ENCODE data around the gene MFSD6. TPM values are rescaled to one million over a fixed set of nuclear protein-coding genes. Genes with fewer than 3 reads are reported as not detected.

Gene MFSD6
- total and polyA plus RNA-seq, 2 of the 8 experiments (the other 6 are each of a cell fraction or from before 2014, with no cell fraction given) = 1.8 to 5.1 TPM

GRCh38 chr2:190534310-190535120, 126.4 kb downstream of the MFSD6 start, which contains the start of gene NEMP2 (continued):
- TF ChIP-seq SAP30 (IDR thresholded peaks at IDR 0.05; ENCODE audit: insufficient read depth, insufficient replicate concordance, low read length) (no peak), EGR1 (IDR thresholded peaks at IDR 0.05; ENCODE audit: borderline replicate concordance, low read depth, low read length) (0 out of 2 replicates have a peak, but pooled peaks have one; percentile 42), TBP (IDR thresholded peaks at IDR 0.05; ENCODE audit: low read depth, low read length) (peak; percentile 63; the same call in 1 of the 2 replicates), BACH1 (IDR thresholded peaks at IDR 0.05; ENCODE audit: low read length) (no peak), POU5F1 (IDR thresholded peaks at IDR 0.05; ENCODE audit: low read depth, low read length) (no peak), HDAC2 (IDR thresholded peaks at IDR 0.05; ENCODE audit: borderline replicate concordance in 1 of 2, low read depth in 2 of 2, low read length in 2 of 2) (0 out of 4 replicates have a peak, but pooled peaks of 1 of the 2 experiments have one; percentile 80), KDM1A (IDR thresholded peaks at IDR 0.05; ENCODE audit: borderline replicate concordance, low read length) (peak; percentile 78; the same call in 1 of the 2 replicates), MAFK (IDR thresholded peaks at IDR 0.05; ENCODE audit: low read depth, low read length) (no peak), EZH2 (IDR thresholded peaks at IDR 0.05; ENCODE audit: low read depth, low read length, severe bottlenecking) (peak; percentile 37), FOSL1 (IDR thresholded peaks at IDR 0.05; ENCODE audit: insufficient read depth, low read depth, low read length) (no peak), CEBPB (IDR thresholded peaks at IDR 0.05; ENCODE audit: low read depth, low read length) (no peak), JUND (IDR thresholded peaks at IDR 0.05; ENCODE audit: low read length) (no peak), KDM4A (IDR thresholded peaks at IDR 0.05; ENCODE audit: low read depth, low read length, severe bottlenecking) (peak; percentile 84), RAD21 (IDR thresholded peaks at IDR 0.05 in 1 of 2, conservative IDR thresholded peaks at IDR 0.05 in 1 of 2; ENCODE audit: low read depth in 2 of 2, low read length in 2 of 2) (peak; percentile 0 to 7; a peak in 1 of 4 replicates), NRF1 (IDR thresholded peaks at IDR 0.05; ENCODE audit: low read depth, low read length) (no peak), POLR2A (IDR thresholded peaks at IDR 0.05; ENCODE audit: control extremely low read depth in 1 of 2, low read depth in 2 of 2, low read length in 2 of 2) (peak; percentile 77 to 95), TCF12 (IDR thresholded peaks at IDR 0.05; ENCODE audit: low read depth, low read length) (no peak), TAF7 (optimal IDR thresholded peaks at IDR 0.05; ENCODE audit: borderline replicate concordance, low read depth, low read length) (peak; percentile 69), E2F6 (IDR thresholded peaks at IDR 0.05) (peak; percentile 74), SUZ12 (IDR thresholded peaks at IDR 0.05; ENCODE audit: low read length) (no peak)
